GM23338 (cell line): ENCODE measurements around the gene CACNG1. TPM values are rescaled to one million over a fixed set of nuclear protein-coding genes. Genes with fewer than 3 reads are reported as not detected.

Source experiments
- ATAC-seq: fragments of 200-7000 bp; cut with Tn5 transposase; 3 replicates; pipeline ENCODE4 v1.9.1; 2020
- DNase-seq: peaks from one replicate; pipeline ENCODE4 v3.0.0-alpha.2; 2015; ENCODE audit warnings: low spot score
- H2AFZ ChIP-seq: fragments of 200-600 bp; sonication (generic); 2 replicates; pipeline ENCODE4 v1.8.0; 2016; ENCODE audit warnings: antibody characterized with exemption, mild to moderate bottlenecking, moderate library complexity
- H3F3A ChIP-seq: fragments of 200-600 bp; sonication (generic); replicated peaks from 2 replicates; pipeline ENCODE4 v1.8.0; 2017; ENCODE audit warnings: antibody characterized with exemption, mixed run types, low read depth
- H3K27ac ChIP-seq: fragments of 200-600 bp; sonication (generic); 2 replicates; pipeline ENCODE4 v1.6.1; 2016; ENCODE audit warnings: low read depth
- H3K27me3 ChIP-seq: fragments of 200-600 bp; sonication (generic); 2 replicates; pipeline ENCODE4 v1.8.0; 2016; ENCODE audit warnings: mild to moderate bottlenecking, mixed run types, moderate library complexity; ENCODE audit not compliant: insufficient read depth
- H3K36me3 ChIP-seq: fragments of 200-600 bp; sonication (generic); 2 replicates; pipeline ENCODE4 v1.8.0; 2016; ENCODE audit warnings: mild to moderate bottlenecking; ENCODE audit not compliant: insufficient read depth
- H3K4me1 ChIP-seq: fragments of 200-600 bp; sonication (generic); 2 replicates; pipeline ENCODE4 v1.8.0; 2016; ENCODE audit warnings: mild to moderate bottlenecking, moderate library complexity; ENCODE audit not compliant: insufficient read depth
- H3K4me2 ChIP-seq: fragments of 200-600 bp; sonication (generic); 2 replicates; pipeline ENCODE4 v1.7.1; 2017; ENCODE audit warnings: mixed run types
- H3K4me3 ChIP-seq: fragments of 200-600 bp; sonication (generic); 2 replicates; pipeline ENCODE4 v1.6.1; 2016; ENCODE audit warnings: mixed run types
- H3K79me2 ChIP-seq: fragments of 200-600 bp; sonication (generic); replicated peaks from 2 replicates; pipeline ENCODE4 v1.8.0; 2017; ENCODE audit warnings: mild to moderate bottlenecking; ENCODE audit not compliant: insufficient read depth
- H3K9me2 ChIP-seq: fragments of 200-600 bp; sonication (generic); 2 replicates; pipeline ENCODE4 v1.8.0; 2017; ENCODE audit not compliant: insufficient read depth
- H4K20me1 ChIP-seq: fragments of 200-600 bp; sonication (generic); replicated peaks from 2 replicates; pipeline ENCODE4 v1.8.0; 2017; ENCODE audit warnings: mild to moderate bottlenecking; ENCODE audit not compliant: insufficient read depth
- H3K27ac Mint-ChIP-seq: 2 replicates; pipeline ENCODE4 v1.8.0; 2020; ENCODE audit warnings: inconsistent platforms, mild to moderate bottlenecking, moderate library complexity, mixed read lengths
- H3K27me3 Mint-ChIP-seq: 3 replicates; pipeline ENCODE4 v1.8.0; 2022; ENCODE audit warnings: low read depth, mild to moderate bottlenecking, moderate library complexity, mixed read lengths, inconsistent platforms; ENCODE audit not compliant: insufficient read depth, poor library complexity
- H3K36me3 Mint-ChIP-seq: 3 replicates; pipeline ENCODE4 v1.8.0; 2021; ENCODE audit warnings: low read depth, mild to moderate bottlenecking, inconsistent platforms, moderate library complexity, mixed read lengths
- H3K4me1 Mint-ChIP-seq: 3 replicates; pipeline ENCODE4 v1.8.0; 2020; ENCODE audit warnings: mild to moderate bottlenecking, inconsistent platforms, mixed read lengths
- H3K4me3 Mint-ChIP-seq: 3 replicates; pipeline ENCODE4 v1.8.0; 2021; ENCODE audit warnings: moderate library complexity, mild to moderate bottlenecking, inconsistent platforms, mixed read lengths
- H3K9me3 Mint-ChIP-seq: 3 replicates; pipeline ENCODE4 v1.8.0; 2020; ENCODE audit warnings: moderate library complexity, mild to moderate bottlenecking, inconsistent platforms, mixed read lengths
- NANOG ChIP-seq: IDR thresholded peaks from 2 replicates; pipeline ENCODE4 v1.6.1; 2016; ENCODE audit warnings: antibody characterized with exemption, borderline replicate concordance
- POLR2AphosphoS5 ChIP-seq: IDR thresholded peaks from 2 replicates; pipeline ENCODE4 v1.6.1; 2016; ENCODE audit warnings: antibody characterized with exemption, low read depth
- polyA plus RNA-seq: library from polyadenylated mRNA; unstranded; fragments of >200 nt; fragmentation: Nextera tagmentation; extraction: Ambion mirVana; gene quantifications from 2 replicates; pipeline ENCODE4 v1.2.1, GENCODE V29; 2016
- total RNA-seq: library from RNA; depleted of rRNA; stranded (reverse); fragments of >200 nt; shearing (Covaris generic); gene quantifications from 2 replicates; pipeline ENCODE4 v1.2.3, GENCODE V29; 2014
- TF ChIP-seq, protein P1 (sequence below): fragments of 250-450 bp; sonication (Bioruptor Pico); IDR thresholded peaks from 2 replicates; pipeline ENCODE4 v1.5.0; 2020; ENCODE audit warnings: mild to moderate bottlenecking, moderate library complexity
- TF ChIP-seq, protein P2 (sequence below): IDR thresholded peaks from 2 replicates; pipeline ENCODE4 v1.6.1; 2016; ENCODE audit warnings: antibody characterized with exemption
- TF ChIP-seq, protein P3 (sequence below): IDR thresholded peaks from one replicate; pipeline ENCODE4 v1.6.1; 2018; ENCODE audit warnings: antibody characterized with exemption; ENCODE audit not compliant: unreplicated experiment

The CACNG1 gene
- total and polyA plus RNA-seq, 2 experiments from 2014 or later = not detected

DNA sequence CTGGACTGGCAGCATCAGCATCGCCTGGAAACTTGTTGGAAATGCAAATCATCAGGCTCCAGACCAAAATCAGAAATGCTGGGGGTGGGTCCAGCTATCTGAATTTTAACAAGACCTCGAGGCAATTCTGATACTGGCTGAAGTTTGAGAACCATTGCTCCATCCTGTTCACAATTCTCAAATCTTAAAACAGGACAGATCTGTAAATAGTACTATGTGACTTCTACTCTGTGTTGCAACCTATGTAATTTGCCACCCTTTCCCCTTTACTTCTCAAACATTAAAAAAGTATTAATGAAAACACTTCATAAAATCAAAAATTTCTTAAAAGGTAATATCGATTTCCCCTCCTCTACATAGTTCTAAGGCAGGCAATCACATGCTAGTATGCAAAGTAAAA, 28.5 kb downstream of the CACNG1 start (continued):
- TF ChIP-seq, protein P1, sequence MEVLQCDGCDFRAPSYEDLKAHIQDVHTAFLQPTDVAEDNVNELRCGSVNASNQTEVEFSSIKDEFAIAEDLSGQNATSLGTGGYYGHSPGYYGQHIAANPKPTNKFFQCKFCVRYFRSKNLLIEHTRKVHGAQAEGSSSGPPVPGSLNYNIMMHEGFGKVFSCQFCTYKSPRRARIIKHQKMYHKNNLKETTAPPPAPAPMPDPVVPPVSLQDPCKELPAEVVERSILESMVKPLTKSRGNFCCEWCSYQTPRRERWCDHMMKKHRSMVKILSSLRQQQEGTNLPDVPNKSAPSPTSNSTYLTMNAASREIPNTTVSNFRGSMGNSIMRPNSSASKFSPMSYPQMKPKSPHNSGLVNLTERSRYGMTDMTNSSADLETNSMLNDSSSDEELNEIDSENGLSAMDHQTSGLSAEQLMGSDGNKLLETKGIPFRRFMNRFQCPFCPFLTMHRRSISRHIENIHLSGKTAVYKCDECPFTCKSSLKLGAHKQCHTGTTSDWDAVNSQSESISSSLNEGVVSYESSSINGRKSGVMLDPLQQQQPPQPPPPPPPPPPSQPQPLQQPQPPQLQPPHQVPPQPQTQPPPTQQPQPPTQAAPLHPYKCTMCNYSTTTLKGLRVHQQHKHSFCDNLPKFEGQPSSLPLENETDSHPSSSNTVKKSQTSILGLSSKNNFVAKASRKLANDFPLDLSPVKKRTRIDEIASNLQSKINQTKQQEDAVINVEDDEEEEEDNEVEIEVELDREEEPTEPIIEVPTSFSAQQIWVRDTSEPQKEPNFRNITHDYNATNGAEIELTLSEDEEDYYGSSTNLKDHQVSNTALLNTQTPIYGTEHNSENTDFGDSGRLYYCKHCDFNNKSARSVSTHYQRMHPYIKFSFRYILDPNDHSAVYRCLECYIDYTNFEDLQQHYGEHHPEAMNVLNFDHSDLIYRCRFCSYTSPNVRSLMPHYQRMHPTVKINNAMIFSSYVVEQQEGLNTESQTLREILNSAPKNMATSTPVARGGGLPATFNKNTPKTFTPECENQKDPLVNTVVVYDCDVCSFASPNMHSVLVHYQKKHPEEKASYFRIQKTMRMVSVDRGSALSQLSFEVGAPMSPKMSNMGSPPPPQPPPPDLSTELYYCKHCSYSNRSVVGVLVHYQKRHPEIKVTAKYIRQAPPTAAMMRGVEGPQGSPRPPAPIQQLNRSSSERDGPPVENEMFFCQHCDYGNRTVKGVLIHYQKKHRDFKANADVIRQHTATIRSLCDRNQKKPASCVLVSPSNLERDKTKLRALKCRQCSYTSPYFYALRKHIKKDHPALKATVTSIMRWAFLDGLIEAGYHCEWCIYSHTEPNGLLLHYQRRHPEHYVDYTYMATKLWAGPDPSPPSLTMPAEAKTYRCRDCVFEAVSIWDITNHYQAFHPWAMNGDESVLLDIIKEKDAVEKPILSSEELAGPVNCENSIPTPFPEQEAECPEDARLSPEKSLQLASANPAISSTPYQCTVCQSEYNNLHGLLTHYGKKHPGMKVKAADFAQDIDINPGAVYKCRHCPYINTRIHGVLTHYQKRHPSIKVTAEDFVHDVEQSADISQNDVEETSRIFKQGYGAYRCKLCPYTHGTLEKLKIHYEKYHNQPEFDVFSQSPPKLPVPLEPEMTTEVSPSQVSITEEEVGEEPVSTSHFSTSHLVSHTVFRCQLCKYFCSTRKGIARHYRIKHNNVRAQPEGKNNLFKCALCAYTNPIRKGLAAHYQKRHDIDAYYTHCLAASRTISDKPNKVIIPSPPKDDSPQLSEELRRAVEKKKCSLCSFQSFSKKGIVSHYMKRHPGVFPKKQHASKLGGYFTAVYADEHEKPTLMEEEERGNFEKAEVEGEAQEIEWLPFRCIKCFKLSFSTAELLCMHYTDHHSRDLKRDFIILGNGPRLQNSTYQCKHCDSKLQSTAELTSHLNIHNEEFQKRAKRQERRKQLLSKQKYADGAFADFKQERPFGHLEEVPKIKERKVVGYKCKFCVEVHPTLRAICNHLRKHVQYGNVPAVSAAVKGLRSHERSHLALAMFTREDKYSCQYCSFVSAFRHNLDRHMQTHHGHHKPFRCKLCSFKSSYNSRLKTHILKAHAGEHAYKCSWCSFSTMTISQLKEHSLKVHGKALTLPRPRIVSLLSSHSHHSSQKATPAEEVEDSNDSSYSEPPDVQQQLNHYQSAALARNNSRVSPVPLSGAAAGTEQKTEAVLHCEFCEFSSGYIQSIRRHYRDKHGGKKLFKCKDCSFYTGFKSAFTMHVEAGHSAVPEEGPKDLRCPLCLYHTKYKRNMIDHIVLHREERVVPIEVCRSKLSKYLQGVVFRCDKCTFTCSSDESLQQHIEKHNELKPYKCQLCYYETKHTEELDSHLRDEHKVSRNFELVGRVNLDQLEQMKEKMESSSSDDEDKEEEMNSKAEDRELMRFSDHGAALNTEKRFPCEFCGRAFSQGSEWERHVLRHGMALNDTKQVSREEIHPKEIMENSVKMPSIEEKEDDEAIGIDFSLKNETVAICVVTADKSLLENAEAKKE (CRISPR knock-in tag) = no peak

DNA sequence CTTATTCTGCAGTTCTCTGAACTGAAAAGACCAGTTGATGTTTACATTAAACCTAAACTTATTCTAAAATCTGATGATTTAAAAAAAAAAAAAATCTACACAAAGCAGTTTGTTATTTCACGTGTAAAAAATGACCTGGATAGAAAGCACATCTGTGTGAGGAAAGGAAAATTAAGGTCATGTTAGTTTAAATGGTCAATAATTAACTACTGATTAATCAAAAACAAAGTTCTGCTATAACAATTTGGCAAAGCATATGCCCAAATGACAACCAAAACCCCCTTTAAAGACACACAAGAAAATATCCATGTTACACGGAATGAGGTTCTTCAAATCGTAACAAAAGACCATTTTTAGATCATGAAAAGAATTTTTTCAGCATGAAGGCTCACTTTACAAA, 30.4 kb downstream of the CACNG1 start:
- Mint-ChIP-seq H3K4me1 (no peaks in the 10 kb centered on the region), H3K27me3 (peaks cover 2% of the 10 kb centered on the region), H3K36me3 (no peaks in the 10 kb centered on the region; the same call in 2 of the 3 replicates), H3K27ac (no peak overlapping the region), H3K9me3 (no peaks in the 10 kb centered on the region), H3K4me3 (no peak overlapping the region)
- Histone ChIP-seq H3K4me1 (no peaks in the 10 kb centered on the region), H3K36me3 (no peaks in the 10 kb centered on the region), H3F3A (no peaks in the 10 kb centered on the region), H3K9me2 (no peaks in the 10 kb centered on the region), H3K4me2 (no peak overlapping the region), H2AFZ (no peak overlapping the region), H3K4me3 (no peak overlapping the region), H4K20me1 (no peaks in the 10 kb centered on the region), H3K27ac (no peak overlapping the region), H3K27me3 (no peaks in the 10 kb centered on the region), H3K79me2 (no peaks in the 10 kb centered on the region)
- ATAC-seq (no peak), DNase-seq (no peak)
- TF ChIP-seq NANOG = no peak
- TF ChIP-seq, protein P2, sequence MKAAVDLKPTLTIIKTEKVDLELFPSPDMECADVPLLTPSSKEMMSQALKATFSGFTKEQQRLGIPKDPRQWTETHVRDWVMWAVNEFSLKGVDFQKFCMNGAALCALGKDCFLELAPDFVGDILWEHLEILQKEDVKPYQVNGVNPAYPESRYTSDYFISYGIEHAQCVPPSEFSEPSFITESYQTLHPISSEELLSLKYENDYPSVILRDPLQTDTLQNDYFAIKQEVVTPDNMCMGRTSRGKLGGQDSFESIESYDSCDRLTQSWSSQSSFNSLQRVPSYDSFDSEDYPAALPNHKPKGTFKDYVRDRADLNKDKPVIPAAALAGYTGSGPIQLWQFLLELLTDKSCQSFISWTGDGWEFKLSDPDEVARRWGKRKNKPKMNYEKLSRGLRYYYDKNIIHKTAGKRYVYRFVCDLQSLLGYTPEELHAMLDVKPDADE = no peak
- TF ChIP-seq POLR2AphosphoS5 = no peak
- TF ChIP-seq, protein P1 (CRISPR knock-in tag) = no peak
- TF ChIP-seq, protein P3, sequence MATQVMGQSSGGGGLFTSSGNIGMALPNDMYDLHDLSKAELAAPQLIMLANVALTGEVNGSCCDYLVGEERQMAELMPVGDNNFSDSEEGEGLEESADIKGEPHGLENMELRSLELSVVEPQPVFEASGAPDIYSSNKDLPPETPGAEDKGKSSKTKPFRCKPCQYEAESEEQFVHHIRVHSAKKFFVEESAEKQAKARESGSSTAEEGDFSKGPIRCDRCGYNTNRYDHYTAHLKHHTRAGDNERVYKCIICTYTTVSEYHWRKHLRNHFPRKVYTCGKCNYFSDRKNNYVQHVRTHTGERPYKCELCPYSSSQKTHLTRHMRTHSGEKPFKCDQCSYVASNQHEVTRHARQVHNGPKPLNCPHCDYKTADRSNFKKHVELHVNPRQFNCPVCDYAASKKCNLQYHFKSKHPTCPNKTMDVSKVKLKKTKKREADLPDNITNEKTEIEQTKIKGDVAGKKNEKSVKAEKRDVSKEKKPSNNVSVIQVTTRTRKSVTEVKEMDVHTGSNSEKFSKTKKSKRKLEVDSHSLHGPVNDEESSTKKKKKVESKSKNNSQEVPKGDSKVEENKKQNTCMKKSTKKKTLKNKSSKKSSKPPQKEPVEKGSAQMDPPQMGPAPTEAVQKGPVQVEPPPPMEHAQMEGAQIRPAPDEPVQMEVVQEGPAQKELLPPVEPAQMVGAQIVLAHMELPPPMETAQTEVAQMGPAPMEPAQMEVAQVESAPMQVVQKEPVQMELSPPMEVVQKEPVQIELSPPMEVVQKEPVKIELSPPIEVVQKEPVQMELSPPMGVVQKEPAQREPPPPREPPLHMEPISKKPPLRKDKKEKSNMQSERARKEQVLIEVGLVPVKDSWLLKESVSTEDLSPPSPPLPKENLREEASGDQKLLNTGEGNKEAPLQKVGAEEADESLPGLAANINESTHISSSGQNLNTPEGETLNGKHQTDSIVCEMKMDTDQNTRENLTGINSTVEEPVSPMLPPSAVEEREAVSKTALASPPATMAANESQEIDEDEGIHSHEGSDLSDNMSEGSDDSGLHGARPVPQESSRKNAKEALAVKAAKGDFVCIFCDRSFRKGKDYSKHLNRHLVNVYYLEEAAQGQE = no peak
